ENCODE measurements around the gene TEPSIN.

DNA sequence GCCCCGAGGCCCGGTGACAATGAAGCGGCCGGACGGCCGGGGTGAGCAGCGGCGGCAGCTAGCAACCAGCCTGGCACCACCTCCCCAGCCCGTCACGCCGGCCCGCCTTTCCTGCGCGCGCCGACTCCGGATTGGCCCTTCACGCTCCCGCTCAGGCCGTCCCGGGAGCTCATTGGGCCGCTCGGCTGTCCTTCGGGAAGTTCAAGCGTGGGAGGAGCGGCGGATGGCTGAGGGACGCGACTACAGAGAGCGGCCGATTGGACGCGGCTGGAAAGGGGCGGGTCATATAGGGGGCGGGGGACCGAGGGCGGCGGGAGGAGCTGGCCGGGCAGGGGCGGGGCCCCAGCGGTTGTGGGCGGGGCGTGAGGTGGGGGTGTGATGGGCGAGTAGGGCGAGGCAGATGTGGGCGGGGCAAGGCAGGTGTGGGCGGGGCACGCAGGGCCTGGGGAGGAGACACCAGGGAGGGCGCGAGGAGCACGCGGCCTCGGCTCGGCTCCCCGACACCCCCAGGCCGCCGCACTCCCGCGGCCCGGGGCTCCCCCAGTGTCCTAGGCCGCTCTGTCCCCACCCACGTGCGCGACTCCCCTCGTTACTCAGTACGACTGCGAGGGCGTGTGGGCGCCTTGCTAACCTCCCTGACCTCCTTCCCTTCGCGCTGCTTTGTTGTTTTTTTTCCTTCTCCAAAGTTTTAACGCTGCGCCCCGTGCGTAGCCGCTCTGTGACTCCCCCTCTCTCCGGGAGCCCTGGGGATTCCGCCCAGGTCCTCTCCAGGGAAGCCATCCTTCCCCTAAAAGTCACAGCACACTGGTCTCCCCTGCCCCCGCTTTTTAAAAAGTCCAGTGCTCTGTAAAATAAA lies 15.7 kb downstream of the TEPSIN start, which contains the start of gene CEP131:
- peak; percentile 60 for TF ChIP-seq TAF7 (optimal IDR thresholded peaks at IDR 0.05; ENCODE audit: borderline replicate concordance, low read depth, low read length)
- TF ChIP-seq EP300 (IDR thresholded peaks at IDR 0.05; ENCODE audit: borderline replicate concordance in 1 of 2, low read depth in 2 of 2, low read length in 2 of 2): no peak
- TF ChIP-seq, protein P1, sequence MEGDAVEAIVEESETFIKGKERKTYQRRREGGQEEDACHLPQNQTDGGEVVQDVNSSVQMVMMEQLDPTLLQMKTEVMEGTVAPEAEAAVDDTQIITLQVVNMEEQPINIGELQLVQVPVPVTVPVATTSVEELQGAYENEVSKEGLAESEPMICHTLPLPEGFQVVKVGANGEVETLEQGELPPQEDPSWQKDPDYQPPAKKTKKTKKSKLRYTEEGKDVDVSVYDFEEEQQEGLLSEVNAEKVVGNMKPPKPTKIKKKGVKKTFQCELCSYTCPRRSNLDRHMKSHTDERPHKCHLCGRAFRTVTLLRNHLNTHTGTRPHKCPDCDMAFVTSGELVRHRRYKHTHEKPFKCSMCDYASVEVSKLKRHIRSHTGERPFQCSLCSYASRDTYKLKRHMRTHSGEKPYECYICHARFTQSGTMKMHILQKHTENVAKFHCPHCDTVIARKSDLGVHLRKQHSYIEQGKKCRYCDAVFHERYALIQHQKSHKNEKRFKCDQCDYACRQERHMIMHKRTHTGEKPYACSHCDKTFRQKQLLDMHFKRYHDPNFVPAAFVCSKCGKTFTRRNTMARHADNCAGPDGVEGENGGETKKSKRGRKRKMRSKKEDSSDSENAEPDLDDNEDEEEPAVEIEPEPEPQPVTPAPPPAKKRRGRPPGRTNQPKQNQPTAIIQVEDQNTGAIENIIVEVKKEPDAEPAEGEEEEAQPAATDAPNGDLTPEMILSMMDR (IDR thresholded peaks at IDR 0.05; ENCODE audit: control extremely low read depth in 1 of 3, insufficient read depth in 1 of 3, low read depth in 1 of 3, low read length in 3 of 3): no peak
- peak in 1 of 2 experiments; percentile 90; a peak in 2 of 3 replicates for TF ChIP-seq POLR2A (IDR thresholded peaks at IDR 0.05; ENCODE audit: control extremely low read depth in 1 of 2, low read depth in 2 of 2, low read length in 2 of 2)
- TF ChIP-seq RBBP5 (IDR thresholded peaks at IDR 0.05; ENCODE audit: borderline replicate concordance, low read depth, low read length): peak; percentile 76; the same call in 1 of the 2 replicates
- peak; percentile 74 for TF ChIP-seq EGR1 (IDR thresholded peaks at IDR 0.05; ENCODE audit: borderline replicate concordance, low read depth, low read length)
- no peak for TF ChIP-seq RFX5 (IDR thresholded peaks at IDR 0.05; ENCODE audit: borderline replicate concordance, low read depth, low read length)
- TF ChIP-seq KDM1A (IDR thresholded peaks at IDR 0.05; ENCODE audit: borderline replicate concordance, low read length): no peak
- TF ChIP-seq EZH2 (IDR thresholded peaks at IDR 0.05; ENCODE audit: low read depth, low read length, severe bottlenecking): no peak
- peak; percentile 70 for TF ChIP-seq POLR2AphosphoS5 (IDR thresholded peaks at IDR 0.05; ENCODE audit: low read depth, low read length)
- peak; percentile 85 for TF ChIP-seq SP2 (IDR thresholded peaks at IDR 0.05; ENCODE audit: low read length)
- TF ChIP-seq, protein P2, sequence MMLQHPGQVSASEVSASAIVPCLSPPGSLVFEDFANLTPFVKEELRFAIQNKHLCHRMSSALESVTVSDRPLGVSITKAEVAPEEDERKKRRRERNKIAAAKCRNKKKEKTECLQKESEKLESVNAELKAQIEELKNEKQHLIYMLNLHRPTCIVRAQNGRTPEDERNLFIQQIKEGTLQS (IDR thresholded peaks at IDR 0.05; ENCODE audit: insufficient read depth, low read depth, low read length): no peak
- peak; percentile 76 for TF ChIP-seq PHF8 (conservative IDR thresholded peaks at IDR 0.05; ENCODE audit: low read depth, low read length)

Data from H1 (cell line).